Measurements from ENCODE around the gene SWAP70.

SWAP70 gene

GRCh38 chr11:9651899-9652748, 11.8 kb upstream of the SWAP70 start:
- TF ChIP-seq, protein P1, sequence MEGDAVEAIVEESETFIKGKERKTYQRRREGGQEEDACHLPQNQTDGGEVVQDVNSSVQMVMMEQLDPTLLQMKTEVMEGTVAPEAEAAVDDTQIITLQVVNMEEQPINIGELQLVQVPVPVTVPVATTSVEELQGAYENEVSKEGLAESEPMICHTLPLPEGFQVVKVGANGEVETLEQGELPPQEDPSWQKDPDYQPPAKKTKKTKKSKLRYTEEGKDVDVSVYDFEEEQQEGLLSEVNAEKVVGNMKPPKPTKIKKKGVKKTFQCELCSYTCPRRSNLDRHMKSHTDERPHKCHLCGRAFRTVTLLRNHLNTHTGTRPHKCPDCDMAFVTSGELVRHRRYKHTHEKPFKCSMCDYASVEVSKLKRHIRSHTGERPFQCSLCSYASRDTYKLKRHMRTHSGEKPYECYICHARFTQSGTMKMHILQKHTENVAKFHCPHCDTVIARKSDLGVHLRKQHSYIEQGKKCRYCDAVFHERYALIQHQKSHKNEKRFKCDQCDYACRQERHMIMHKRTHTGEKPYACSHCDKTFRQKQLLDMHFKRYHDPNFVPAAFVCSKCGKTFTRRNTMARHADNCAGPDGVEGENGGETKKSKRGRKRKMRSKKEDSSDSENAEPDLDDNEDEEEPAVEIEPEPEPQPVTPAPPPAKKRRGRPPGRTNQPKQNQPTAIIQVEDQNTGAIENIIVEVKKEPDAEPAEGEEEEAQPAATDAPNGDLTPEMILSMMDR (conservative IDR thresholded peaks at IDR 0.05; ENCODE audit: low read depth, low read length): no peak
- no peak for DNase-seq (ENCODE audit: low read depth)
- no peak overlapping the region for H3K4me3 ChIP-seq (ENCODE audit: low read length)

DNA sequence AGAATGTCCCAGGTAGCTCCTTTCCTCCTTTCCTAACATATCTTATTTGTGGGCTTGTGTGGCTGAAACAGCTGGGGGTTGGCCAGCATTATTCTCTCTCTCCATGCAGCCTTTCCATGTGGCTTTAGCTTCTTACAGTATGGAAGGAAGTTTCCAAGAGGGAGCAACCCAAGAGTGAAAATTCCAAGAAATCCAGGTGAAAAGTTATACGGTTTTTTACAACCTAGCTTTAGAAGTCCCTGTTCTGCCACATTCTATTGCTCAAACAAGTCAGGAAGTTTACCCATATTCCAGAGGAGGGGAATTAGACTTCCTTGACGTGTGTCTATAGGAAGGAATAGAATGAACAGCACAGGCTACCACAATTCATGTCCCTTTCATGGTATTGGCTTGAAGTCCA, 10.0 kb upstream of the SWAP70 start:
- DNase-seq (ENCODE audit: low read depth): no peak
- TF ChIP-seq, protein P1 (conservative IDR thresholded peaks at IDR 0.05; ENCODE audit: low read depth, low read length): no peak
- no peak overlapping the region for H3K4me3 ChIP-seq (ENCODE audit: low read length)

- TF ChIP-seq, protein P1 (conservative IDR thresholded peaks at IDR 0.05; ENCODE audit: low read depth, low read length): no peak
- DNase-seq (ENCODE audit: low read depth): no peak
- H3K4me3 ChIP-seq (ENCODE audit: low read length): no peak overlapping the region
Observed at GRCh38 chr11:9656864-9657263, 7.0 kb upstream of the SWAP70 start.

GRCh38 chr11:9657531-9657930, 6.3 kb upstream of the SWAP70 start:
- H3K4me3 ChIP-seq (ENCODE audit: low read length): no peak overlapping the region
- TF ChIP-seq, protein P1 (conservative IDR thresholded peaks at IDR 0.05; ENCODE audit: low read depth, low read length): no peak
- DNase-seq (ENCODE audit: low read depth): no peak

- H3K4me3 ChIP-seq (ENCODE audit: low read length): no peak overlapping the region
- DNase-seq (ENCODE audit: low read depth): no peak
- TF ChIP-seq, protein P1 (conservative IDR thresholded peaks at IDR 0.05; ENCODE audit: low read depth, low read length): no peak
Observed at GRCh38 chr11:9660886-9661285, 3.0 kb upstream of the SWAP70 start.

- TF ChIP-seq, protein P1 (conservative IDR thresholded peaks at IDR 0.05; ENCODE audit: low read depth, low read length): no peak
- no peak overlapping the region for H3K4me3 ChIP-seq (ENCODE audit: low read length)
- no peak for DNase-seq (ENCODE audit: low read depth)
Observed at GRCh38 chr11:9662273-9662672, 1.6 kb upstream of the SWAP70 start.
